Measurements from ENCODE around the gene TBC1D22A.

TBC1D22A gene

GRCh38 chr22:46934746-46935491 is 172.5 kb downstream of the TBC1D22A start:
- peak; percentile 98 for DNase-seq (ENCODE audit: low read depth)

- no peak for DNase-seq (ENCODE audit: low read depth)
Measured at GRCh38 chr22:46935506-46936377, 173.3 kb downstream of the TBC1D22A start.

GRCh38 chr22:46936378-46936903 is 174.0 kb downstream of the TBC1D22A start:
- no peak for DNase-seq (ENCODE audit: low read depth)

- DNase-seq (ENCODE audit: low read depth): no peak
Measured at GRCh38 chr22:46937185-46937584, 174.7 kb downstream of the TBC1D22A start.

- no peak for DNase-seq (ENCODE audit: low read depth)
Measured at GRCh38 chr22:46937939-46938338, 175.5 kb downstream of the TBC1D22A start.

- peak; percentile 23 for DNase-seq (ENCODE audit: low read depth)
Measured at GRCh38 chr22:46941968-46942798, 179.7 kb downstream of the TBC1D22A start.

- DNase-seq (ENCODE audit: low read depth): no peak
Measured at GRCh38 chr22:46942799-46943785, 180.6 kb downstream of the TBC1D22A start.

- no peak for DNase-seq (ENCODE audit: low read depth)
Measured at GRCh38 chr22:46945481-46945880, 183.0 kb downstream of the TBC1D22A start.

- no peak for DNase-seq (ENCODE audit: low read depth)
Measured at GRCh38 chr22:46946383-46946962, 184.0 kb downstream of the TBC1D22A start.

GRCh38 chr22:46947516-46948257 is 185.2 kb downstream of the TBC1D22A start:
- DNase-seq (ENCODE audit: low read depth): no peak

GRCh38 chr22:46948411-46949144 is 186.1 kb downstream of the TBC1D22A start:
- DNase-seq (ENCODE audit: low read depth): no peak

GRCh38 chr22:46951350-46951749 is 188.9 kb downstream of the TBC1D22A start:
- no peak for DNase-seq (ENCODE audit: low read depth)

- no peak for DNase-seq (ENCODE audit: low read depth)
Measured at GRCh38 chr22:46951973-46952372, 189.5 kb downstream of the TBC1D22A start.

- DNase-seq (ENCODE audit: low read depth): no peak
Measured at GRCh38 chr22:46953968-46954765, 191.7 kb downstream of the TBC1D22A start.

- no peak for DNase-seq (ENCODE audit: low read depth)
Measured at GRCh38 chr22:46954781-46955180, 192.3 kb downstream of the TBC1D22A start.

- no peak for DNase-seq (ENCODE audit: low read depth)
Measured at GRCh38 chr22:46956498-46957215, 194.2 kb downstream of the TBC1D22A start.

- no peak for DNase-seq (ENCODE audit: low read depth)
Measured at GRCh38 chr22:46957521-46957920, 195.1 kb downstream of the TBC1D22A start.

Measured in iris pigment epithelial cell (primary cell).